ENCODE measurements around the gene STING1. TPM values are rescaled to one million over a fixed set of nuclear protein-coding genes. Genes with fewer than 3 reads are reported as not detected.

The STING1 gene
- total and polyA plus RNA-seq, 2 experiments from 2014 or later, result 7.7 to 17.0 TPM

GRCh38 chr5:139451176-139451575, 31.4 kb downstream of the STING1 start:
- DNase-seq (ENCODE audit: low spot score), result no peak
- H3K4me1 ChIP-seq (ENCODE audit: insufficient read depth), result no peaks in the 10 kb centered on the region
- no peak overlapping the region for H2AFZ ChIP-seq
- H3K27ac ChIP-seq, result no peak overlapping the region
- H3K27me3 ChIP-seq, result no peaks in the 10 kb centered on the region
- no peak overlapping the region for H3K4me2 ChIP-seq
- H3K4me3 ChIP-seq, result no peak overlapping the region
- no peaks in the 10 kb centered on the region for H4K20me1 ChIP-seq (ENCODE audit: insufficient read depth, poor library complexity, severe bottlenecking)
- no peaks in the 10 kb centered on the region for H3K9me3 ChIP-seq (ENCODE audit: low read depth)
- no peaks in the 10 kb centered on the region for H3K36me3 ChIP-seq (replicated peaks; ENCODE audit: insufficient read depth, low read depth)
- TF ChIP-seq CTCF (IDR thresholded peaks at IDR 0.05; ENCODE audit: poor library complexity), result no peak
- no peak for TF ChIP-seq EZH2phosphoT487 (IDR thresholded peaks at IDR 0.05; ENCODE audit: low read depth, severe bottlenecking, unreplicated experiment)
- TF ChIP-seq EZH2 (IDR thresholded peaks at IDR 0.05; ENCODE audit: borderline replicate concordance), result no peak
- 92% methylated on average over 2 of the region's 2 CpGs for WGBS (ENCODE audit: low lambda C conversion rate, missing lambda C conversion rate)
- H3K79me2 ChIP-seq, result no peaks in the 10 kb centered on the region
- no peaks in the 10 kb centered on the region for H3K9me2 ChIP-seq (replicated peaks; ENCODE audit: insufficient read depth)

GRCh38 chr5:139446956-139447779, 35.4 kb downstream of the STING1 start:
- TF ChIP-seq CTCF (IDR thresholded peaks at IDR 0.05; ENCODE audit: poor library complexity) (no peak), EZH2 (IDR thresholded peaks at IDR 0.05; ENCODE audit: borderline replicate concordance) (no peak), EZH2phosphoT487 (IDR thresholded peaks at IDR 0.05; ENCODE audit: low read depth, severe bottlenecking, unreplicated experiment) (no peak)
- Histone ChIP-seq H3K36me3 (replicated peaks; ENCODE audit: insufficient read depth, low read depth) (no peaks in the 10 kb centered on the region), H3K79me2 (no peaks in the 10 kb centered on the region), H3K9me2 (replicated peaks; ENCODE audit: insufficient read depth) (no peaks in the 10 kb centered on the region), H3K9me3 (ENCODE audit: low read depth) (no peaks in the 10 kb centered on the region), H3K4me3 (no peak overlapping the region), H2AFZ (no peak overlapping the region), H3K4me2 (no peak overlapping the region), H3K4me1 (ENCODE audit: insufficient read depth) (peaks cover 5% of the 10 kb centered on the region), H3K27ac (no peak overlapping the region), H3K27me3 (no peaks in the 10 kb centered on the region), H4K20me1 (ENCODE audit: insufficient read depth, poor library complexity, severe bottlenecking) (no peaks in the 10 kb centered on the region)
- WGBS (ENCODE audit: low lambda C conversion rate, missing lambda C conversion rate), result 94% methylated on average over 5 of the region's 5 CpGs
- DNase-seq (ENCODE audit: low spot score), result no peak

GRCh38 chr5:139445325-139446170, 37.0 kb downstream of the STING1 start:
- H3K27me3 ChIP-seq, result no peaks in the 10 kb centered on the region
- peaks cover 5% of the 10 kb centered on the region for H3K4me1 ChIP-seq (ENCODE audit: insufficient read depth)
- peak overlapping the region; percentile 3 for H3K27ac ChIP-seq
- no peak overlapping the region for H3K4me3 ChIP-seq
- H3K9me3 ChIP-seq (ENCODE audit: low read depth), result no peaks in the 10 kb centered on the region
- H2AFZ ChIP-seq, result no peak overlapping the region
- no peaks in the 10 kb centered on the region for H3K9me2 ChIP-seq (replicated peaks; ENCODE audit: insufficient read depth)
- H3K36me3 ChIP-seq (replicated peaks; ENCODE audit: insufficient read depth, low read depth), result no peaks in the 10 kb centered on the region
- 59% methylated on average over 7 of the region's 7 CpGs for WGBS (ENCODE audit: low lambda C conversion rate, missing lambda C conversion rate)
- no peaks in the 10 kb centered on the region for H4K20me1 ChIP-seq (ENCODE audit: insufficient read depth, poor library complexity, severe bottlenecking)
- peak; percentile 45 for DNase-seq (ENCODE audit: low spot score)
- H3K79me2 ChIP-seq, result no peaks in the 10 kb centered on the region
- no peak for TF ChIP-seq CTCF (IDR thresholded peaks at IDR 0.05; ENCODE audit: poor library complexity)
- no peak for TF ChIP-seq EZH2 (IDR thresholded peaks at IDR 0.05; ENCODE audit: borderline replicate concordance)
- no peak for TF ChIP-seq EZH2phosphoT487 (IDR thresholded peaks at IDR 0.05; ENCODE audit: low read depth, severe bottlenecking, unreplicated experiment)
- no peak overlapping the region for H3K4me2 ChIP-seq

All from hepatocyte (in vitro differentiated cells).